ENCODE data around the gene ITFG2.
"Not testable (repeated sequence)": the region's sequence is repeated elsewhere in the genome, so short reads cannot be mapped to it uniquely, and the experiment has no call there.

Gene ITFG2

DNA sequence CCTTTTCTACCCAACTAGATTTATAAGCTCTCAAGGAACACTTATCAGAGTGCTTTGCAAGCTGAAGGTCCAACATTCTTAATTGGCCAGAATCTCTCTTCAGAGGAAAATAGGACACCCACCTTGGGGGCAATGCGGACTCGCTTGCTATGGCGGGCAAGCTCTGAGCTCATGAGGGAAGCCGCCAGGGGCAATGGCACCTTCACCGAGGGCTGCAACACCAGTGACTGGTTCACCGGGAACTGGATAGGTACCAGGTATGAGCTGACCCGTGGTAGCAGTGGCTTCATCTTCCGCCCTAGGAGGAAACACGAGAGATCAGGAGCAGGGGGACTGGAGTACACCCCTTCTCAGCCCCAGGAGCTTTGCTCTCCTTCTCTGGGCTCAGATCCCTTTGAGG lies 51.7 kb downstream of the ITFG2 start:
- no peak for DNase-seq

- not testable (repeated sequence) for DNase-seq
These were observed 56.6 kb downstream of the ITFG2 start for GRCh38 chr12:2868986-2869632.
